Measurements from ENCODE around the gene COLEC11.

- TF ChIP-seq, protein P1, sequence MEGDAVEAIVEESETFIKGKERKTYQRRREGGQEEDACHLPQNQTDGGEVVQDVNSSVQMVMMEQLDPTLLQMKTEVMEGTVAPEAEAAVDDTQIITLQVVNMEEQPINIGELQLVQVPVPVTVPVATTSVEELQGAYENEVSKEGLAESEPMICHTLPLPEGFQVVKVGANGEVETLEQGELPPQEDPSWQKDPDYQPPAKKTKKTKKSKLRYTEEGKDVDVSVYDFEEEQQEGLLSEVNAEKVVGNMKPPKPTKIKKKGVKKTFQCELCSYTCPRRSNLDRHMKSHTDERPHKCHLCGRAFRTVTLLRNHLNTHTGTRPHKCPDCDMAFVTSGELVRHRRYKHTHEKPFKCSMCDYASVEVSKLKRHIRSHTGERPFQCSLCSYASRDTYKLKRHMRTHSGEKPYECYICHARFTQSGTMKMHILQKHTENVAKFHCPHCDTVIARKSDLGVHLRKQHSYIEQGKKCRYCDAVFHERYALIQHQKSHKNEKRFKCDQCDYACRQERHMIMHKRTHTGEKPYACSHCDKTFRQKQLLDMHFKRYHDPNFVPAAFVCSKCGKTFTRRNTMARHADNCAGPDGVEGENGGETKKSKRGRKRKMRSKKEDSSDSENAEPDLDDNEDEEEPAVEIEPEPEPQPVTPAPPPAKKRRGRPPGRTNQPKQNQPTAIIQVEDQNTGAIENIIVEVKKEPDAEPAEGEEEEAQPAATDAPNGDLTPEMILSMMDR (conservative IDR thresholded peaks at IDR 0.05; ENCODE audit: low read depth in 2 of 2), result no peak
- TF ChIP-seq CREB1 (CRISPR knock-in tag; IDR thresholded peaks at IDR 0.05; ENCODE audit: low read depth), result no peak
- no peak for TF ChIP-seq EZH2 (IDR thresholded peaks at IDR 0.05; ENCODE audit: low read depth, unreplicated experiment)
- TF ChIP-seq POLR2AphosphoS5 (IDR thresholded peaks at IDR 0.05; ENCODE audit: low read depth), result 0 out of 2 replicates have a peak, but pooled peaks have one; percentile 29
- no peak for TF ChIP-seq EZH2phosphoT487 (IDR thresholded peaks at IDR 0.05; ENCODE audit: unreplicated experiment)
- no peak for TF ChIP-seq STAT1 (IDR thresholded peaks at IDR 0.05; ENCODE audit: unreplicated experiment)
These were observed 57.1 kb downstream of the COLEC11 start for GRCh38 chr2:3651691-3652648.

Data from GM23338 (cell line).